ENCODE data around the gene HOXC9.

The HOXC9 gene

GRCh38 chr12:53978477-53979356 lies 21.2 kb upstream of the HOXC9 start:
- no peak overlapping the region for H3K4me3 ChIP-seq (ENCODE audit: insufficient read length, low read depth)
- no peak for TF ChIP-seq ZNF274 (IDR thresholded peaks at IDR 0.05; ENCODE audit: low read depth, low read length)
- TF ChIP-seq SUZ12 (IDR thresholded peaks at IDR 0.05; ENCODE audit: extremely low read depth, insufficient read depth, insufficient read length) = no peak
- no peak for TF ChIP-seq YY1 (IDR thresholded peaks at IDR 0.05; ENCODE audit: insufficient read depth, insufficient read length)
- no peaks in the 10 kb centered on the region for H3K9me3 ChIP-seq (ENCODE audit: insufficient read depth, low read length)
- H3K4me1 ChIP-seq (ENCODE audit: insufficient read depth, insufficient read length) = peaks cover 4% of the 10 kb centered on the region
- H3K27me3 ChIP-seq (ENCODE audit: insufficient read depth, insufficient read length) = peaks cover 100% of the 10 kb centered on the region
- H3K36me3 ChIP-seq (ENCODE audit: insufficient read depth, insufficient read length, low read length) = no peaks in the 10 kb centered on the region
- DNase-seq (ENCODE audit: low read depth, low spot score) = no peak
- H3K9ac ChIP-seq (ENCODE audit: insufficient read length, low read depth) = no peak overlapping the region

GRCh38 chr12:53980104-53980801 lies 19.7 kb upstream of the HOXC9 start:
- H3K27me3 ChIP-seq (ENCODE audit: insufficient read depth, insufficient read length) = peaks cover 96% of the 10 kb centered on the region
- H3K36me3 ChIP-seq (ENCODE audit: insufficient read depth, insufficient read length, low read length) = no peaks in the 10 kb centered on the region
- TF ChIP-seq ZNF274 (IDR thresholded peaks at IDR 0.05; ENCODE audit: low read depth, low read length) = no peak
- H3K4me1 ChIP-seq (ENCODE audit: insufficient read depth, insufficient read length) = peaks cover 4% of the 10 kb centered on the region
- no peak for DNase-seq (ENCODE audit: low read depth, low spot score)
- H3K9me3 ChIP-seq (ENCODE audit: insufficient read depth, low read length) = peaks cover 7% of the 10 kb centered on the region; the same call in 1 of the 2 replicates
- H3K9ac ChIP-seq (ENCODE audit: insufficient read length, low read depth) = no peak overlapping the region
- H3K4me3 ChIP-seq (ENCODE audit: insufficient read length, low read depth) = no peak overlapping the region

- no peak overlapping the region for H3K4me3 ChIP-seq (ENCODE audit: insufficient read length, low read depth)
- no peak for DNase-seq (ENCODE audit: low read depth, low spot score)
- no peak overlapping the region for H3K9ac ChIP-seq (ENCODE audit: insufficient read length, low read depth)
- H3K27me3 ChIP-seq (ENCODE audit: insufficient read depth, insufficient read length) = peaks cover 96% of the 10 kb centered on the region
- peaks cover 11% of the 10 kb centered on the region; the same call in 1 of the 2 replicates for H3K9me3 ChIP-seq (ENCODE audit: insufficient read depth, low read length)
- H3K4me1 ChIP-seq (ENCODE audit: insufficient read depth, insufficient read length) = no peaks in the 10 kb centered on the region
- TF ChIP-seq ZNF274 (IDR thresholded peaks at IDR 0.05; ENCODE audit: low read depth, low read length) (no peak), SUZ12 (IDR thresholded peaks at IDR 0.05; ENCODE audit: extremely low read depth, insufficient read depth, insufficient read length) (no peak), YY1 (IDR thresholded peaks at IDR 0.05; ENCODE audit: insufficient read depth, insufficient read length) (no peak)
- H3K36me3 ChIP-seq (ENCODE audit: insufficient read depth, insufficient read length, low read length) = no peaks in the 10 kb centered on the region
These were observed 19.0 kb upstream of the HOXC9 start for GRCh38 chr12:53980802-53981496.

- Histone ChIP-seq H3K4me3 (ENCODE audit: insufficient read length, low read depth) (no peak overlapping the region), H3K9me3 (ENCODE audit: insufficient read depth, low read length) (peaks cover 11% of the 10 kb centered on the region; the same call in 1 of the 2 replicates), H3K4me1 (ENCODE audit: insufficient read depth, insufficient read length) (no peaks in the 10 kb centered on the region), H3K36me3 (ENCODE audit: insufficient read depth, insufficient read length, low read length) (no peaks in the 10 kb centered on the region), H3K27me3 (ENCODE audit: insufficient read depth, insufficient read length) (peaks cover 96% of the 10 kb centered on the region), H3K9ac (ENCODE audit: insufficient read length, low read depth) (no peak overlapping the region)
- no peak for DNase-seq (ENCODE audit: low read depth, low spot score)
- TF ChIP-seq ZNF274 (IDR thresholded peaks at IDR 0.05; ENCODE audit: low read depth, low read length) (no peak), SUZ12 (IDR thresholded peaks at IDR 0.05; ENCODE audit: extremely low read depth, insufficient read depth, insufficient read length) (peak; percentile 39)
These were observed 18.1 kb upstream of the HOXC9 start for GRCh38 chr12:53981634-53982565.

GRCh38 chr12:53982648-53983567 lies 17.1 kb upstream of the HOXC9 start:
- Histone ChIP-seq H3K36me3 (ENCODE audit: insufficient read depth, insufficient read length, low read length) (no peaks in the 10 kb centered on the region), H3K27me3 (ENCODE audit: insufficient read depth, insufficient read length) (peaks cover 96% of the 10 kb centered on the region), H3K4me3 (ENCODE audit: insufficient read length, low read depth) (no peak overlapping the region), H3K9me3 (ENCODE audit: insufficient read depth, low read length) (peaks cover 11% of the 10 kb centered on the region; the same call in 1 of the 2 replicates), H3K4me1 (ENCODE audit: insufficient read depth, insufficient read length) (no peaks in the 10 kb centered on the region), H3K9ac (ENCODE audit: insufficient read length, low read depth) (no peak overlapping the region)
- TF ChIP-seq ZNF274 (IDR thresholded peaks at IDR 0.05; ENCODE audit: low read depth, low read length) (no peak), YY1 (IDR thresholded peaks at IDR 0.05; ENCODE audit: insufficient read depth, insufficient read length) (no peak), SUZ12 (IDR thresholded peaks at IDR 0.05; ENCODE audit: extremely low read depth, insufficient read depth, insufficient read length) (no peak)
- DNase-seq (ENCODE audit: low read depth, low spot score) = no peak

- Histone ChIP-seq H3K27me3 (ENCODE audit: insufficient read depth, insufficient read length) (peaks cover 96% of the 10 kb centered on the region), H3K9ac (ENCODE audit: insufficient read length, low read depth) (no peak overlapping the region), H3K36me3 (ENCODE audit: insufficient read depth, insufficient read length, low read length) (no peaks in the 10 kb centered on the region), H3K4me3 (ENCODE audit: insufficient read length, low read depth) (no peak overlapping the region), H3K9me3 (ENCODE audit: insufficient read depth, low read length) (peaks cover 11% of the 10 kb centered on the region; the same call in 1 of the 2 replicates), H3K4me1 (ENCODE audit: insufficient read depth, insufficient read length) (no peaks in the 10 kb centered on the region)
- no peak for DNase-seq (ENCODE audit: low read depth, low spot score)
- TF ChIP-seq ZNF274 (IDR thresholded peaks at IDR 0.05; ENCODE audit: low read depth, low read length) = no peak
- no peak for TF ChIP-seq YY1 (IDR thresholded peaks at IDR 0.05; ENCODE audit: insufficient read depth, insufficient read length)
- no peak for TF ChIP-seq SUZ12 (IDR thresholded peaks at IDR 0.05; ENCODE audit: extremely low read depth, insufficient read depth, insufficient read length)
These were observed 16.4 kb upstream of the HOXC9 start for GRCh38 chr12:53983568-53983949.
